HG03565 (cell line): Measurements from ENCODE around the gene IL1RL2.

Source experiments
- ATAC-seq: cut with Tn5 transposase; IDR thresholded peaks from one replicate; pipeline ENCODE4 v1.9.1; 2021; ENCODE audit warnings: mild to moderate bottlenecking, moderate library complexity; ENCODE audit not compliant: unreplicated experiment

IL1RL2 gene

GRCh38 chr2:102238039-102238756 lies 51.4 kb downstream of the IL1RL2 start:
- no peak for ATAC-seq

- ATAC-seq = no peak
Measured at GRCh38 chr2:102238778-102239177, 52.0 kb downstream of the IL1RL2 start.

GRCh38 chr2:102239344-102239743 lies 52.5 kb downstream of the IL1RL2 start:
- ATAC-seq = no peak

GRCh38 chr2:102240640-102241370 lies 54.0 kb downstream of the IL1RL2 start:
- peak; percentile 83 for ATAC-seq

- ATAC-seq = no peak
Measured at GRCh38 chr2:102241616-102242305, 54.9 kb downstream of the IL1RL2 start.

- ATAC-seq = no peak
Measured at GRCh38 chr2:102245266-102246151, 58.7 kb downstream of the IL1RL2 start.

- ATAC-seq = no peak
Measured at GRCh38 chr2:102250278-102250821, 63.5 kb downstream of the IL1RL2 start.

- no peak for ATAC-seq
Measured at GRCh38 chr2:102251042-102251848, 64.4 kb downstream of the IL1RL2 start.

GRCh38 chr2:102251849-102252203 lies 65.0 kb downstream of the IL1RL2 start:
- no peak for ATAC-seq

- no peak for ATAC-seq
Measured at GRCh38 chr2:102252236-102252635, 65.4 kb downstream of the IL1RL2 start.

- no peak for ATAC-seq
Measured at GRCh38 chr2:102253140-102253752, 66.4 kb downstream of the IL1RL2 start.

- ATAC-seq = no peak
Measured at GRCh38 chr2:102253753-102254150, 66.9 kb downstream of the IL1RL2 start.

GRCh38 chr2:102256276-102256675 lies 69.5 kb downstream of the IL1RL2 start:
- no peak for ATAC-seq

- no peak for ATAC-seq
Measured at GRCh38 chr2:102256874-102257462, 70.1 kb downstream of the IL1RL2 start.

GRCh38 chr2:102258025-102258385 lies 71.2 kb downstream of the IL1RL2 start:
- no peak for ATAC-seq

GRCh38 chr2:102258386-102259074 lies 71.7 kb downstream of the IL1RL2 start:
- no peak for ATAC-seq

- no peak for ATAC-seq
Measured at GRCh38 chr2:102261467-102262135, 74.8 kb downstream of the IL1RL2 start.
